Progenitor cell of endocrine pancreas (in vitro differentiated cells): Measurements from ENCODE around the gene SEC14L1. TPM values are rescaled to one million over a fixed set of nuclear protein-coding genes. Genes with fewer than 3 reads are reported as not detected.
"Not testable (repeated sequence)": the region's sequence is repeated elsewhere in the genome, so short reads cannot be mapped to it uniquely, and the experiment has no call there.

ENCODE experiments used
- DNase-seq: peaks from one replicate; pipeline ENCODE4 v3.0.0; 2021; ENCODE audit warnings: low spot score; ENCODE audit not compliant: unreplicated experiment
- H3K27ac Mint-ChIP-seq: 2 replicates; pipeline ENCODE4 v1.8.0; 2021; ENCODE audit warnings: mild to moderate bottlenecking, moderate library complexity, mixed read lengths
- H3K27me3 Mint-ChIP-seq: 2 replicates; pipeline ENCODE4 v1.8.0; 2021; ENCODE audit warnings: mixed read lengths
- H3K36me3 Mint-ChIP-seq: 2 replicates; pipeline ENCODE4 v1.8.0; 2022; ENCODE audit warnings: mixed read lengths; ENCODE audit not compliant: insufficient read depth
- H3K4me1 Mint-ChIP-seq: 2 replicates; pipeline ENCODE4 v1.8.0; 2021; ENCODE audit warnings: low read depth, mixed read lengths
- H3K4me3 Mint-ChIP-seq: 2 replicates; pipeline ENCODE4 v1.8.0; 2021; ENCODE audit warnings: low read depth, mild to moderate bottlenecking, moderate library complexity, mixed read lengths
- H3K9me3 Mint-ChIP-seq: 2 replicates; pipeline ENCODE4 v1.8.0; 2021; ENCODE audit warnings: low read depth, mixed read lengths
- CTCF ChIP-seq: fragments of 200-600 bp; sonication (generic); IDR thresholded peaks from one replicate; pipeline ENCODE4 v1.5.0; 2021; ENCODE audit warnings: antibody characterized with exemption, mild to moderate bottlenecking; ENCODE audit not compliant: unreplicated experiment
- total RNA-seq: library from RNA; stranded (reverse); gene quantifications from 2 replicates; pipeline ENCODE4 v1.2.1, GENCODE V29; 2021

The SEC14L1 gene
- total RNA-seq, 1 donor from 2014 or later, result 90.8 TPM

- Mint-ChIP-seq H3K4me1 (peaks cover 7% of the 10 kb centered on the region), H3K36me3 (no peaks in the 10 kb centered on the region), H3K9me3 (no peaks in the 10 kb centered on the region), H3K27me3 (peaks cover 13% of the 10 kb centered on the region), H3K4me3 (no peak overlapping the region), H3K27ac (no peak overlapping the region)
- TF ChIP-seq CTCF, result no peak
- DNase-seq, result no peak
Measured at GRCh38 chr17:77131904-77132303, 8.9 kb upstream of the SEC14L1 start.

- Mint-ChIP-seq H3K4me1 (peaks cover 7% of the 10 kb centered on the region), H3K27ac (no peak overlapping the region), H3K27me3 (peaks cover 12% of the 10 kb centered on the region), H3K36me3 (no peaks in the 10 kb centered on the region), H3K9me3 (peaks cover 4% of the 10 kb centered on the region), H3K4me3 (no peak overlapping the region)
- no peak for DNase-seq
- no peak for TF ChIP-seq CTCF
Measured at GRCh38 chr17:77132411-77133086, 8.2 kb upstream of the SEC14L1 start.

GRCh38 chr17:77133087-77133638 is 7.6 kb upstream of the SEC14L1 start:
- H3K36me3 Mint-ChIP-seq, result no peaks in the 10 kb centered on the region
- H3K4me3 Mint-ChIP-seq, result no peak overlapping the region
- no peak overlapping the region for H3K27ac Mint-ChIP-seq
- TF ChIP-seq CTCF, result no peak
- H3K4me1 Mint-ChIP-seq, result peaks cover 7% of the 10 kb centered on the region
- peaks cover 8% of the 10 kb centered on the region for H3K9me3 Mint-ChIP-seq
- H3K27me3 Mint-ChIP-seq, result peaks cover 10% of the 10 kb centered on the region
- DNase-seq, result no peak

GRCh38 chr17:77136420-77136767 is 4.4 kb upstream of the SEC14L1 start:
- H3K27ac Mint-ChIP-seq, result no peak overlapping the region
- peaks cover 8% of the 10 kb centered on the region for H3K9me3 Mint-ChIP-seq
- DNase-seq, result no peak

GRCh38 chr17:77137111-77137510 is 3.7 kb upstream of the SEC14L1 start:
- Mint-ChIP-seq H3K9me3 (peaks cover 8% of the 10 kb centered on the region), H3K27me3 (peaks cover 6% of the 10 kb centered on the region), H3K27ac (no peak overlapping the region), H3K4me3 (no peak overlapping the region), H3K36me3 (peaks cover 1% of the 10 kb centered on the region), H3K4me1 (peaks cover 9% of the 10 kb centered on the region)
- TF ChIP-seq CTCF, result no peak
- DNase-seq, result no peak

More at GRCh38 chr17:77136420-77136767, 4.4 kb upstream of the SEC14L1 start:
- Mint-ChIP-seq H3K4me3 (no peak overlapping the region), H3K4me1 (peaks cover 3% of the 10 kb centered on the region), H3K27me3 (peaks cover 6% of the 10 kb centered on the region), H3K36me3 (peaks cover 1% of the 10 kb centered on the region)
- no peak for TF ChIP-seq CTCF

- H3K36me3 Mint-ChIP-seq, DNase-seq, H3K4me1 Mint-ChIP-seq, H3K4me3 Mint-ChIP-seq, H3K9me3 Mint-ChIP-seq, H3K27me3 Mint-ChIP-seq: not testable (repeated sequence)
- H3K27ac Mint-ChIP-seq, result peak overlapping the region; percentile 30
Measured at GRCh38 chr17:77137886-77138285, 2.9 kb upstream of the SEC14L1 start.
